Omental fat pad (tissue), 4 donors: ENCODE measurements around the gene C1orf94. TPM values are rescaled to one million over a fixed set of nuclear protein-coding genes. Genes with fewer than 3 reads are reported as not detected.

ENCODE experiments used
- ATAC-seq: fragments of 150-250 bp; one replicate; pipeline ENCODE4 v1.9.1; 2016; ENCODE audit warnings: mild to moderate bottlenecking, moderate library complexity; ENCODE audit not compliant: low FRiP score
- DNase-seq: peaks from one replicate; pipeline ENCODE4 v3.0.0-alpha.2; 2019; ENCODE audit warnings: low spot score
- CTCF ChIP-seq, 3 donors: fragments of 450-650 bp; IDR thresholded peaks; one replicate each; pipeline ENCODE4 v1.5.1; 2016 to 2017; ENCODE audit warnings: antibody characterized with exemption in 3 of 3, mild to moderate bottlenecking in 3 of 3, moderate library complexity in 2 of 3
- total RNA-seq, 4 donors: library from RNA; depleted of rRNA; stranded (reverse); fragments of >200 nt; gene quantifications; one replicate each; pipeline ENCODE4 v1.1.0, GENCODE V29; 2016

C1orf94 gene
- total RNA-seq, 4 donors from 2014 or later, result not detected

GRCh38 chr1:34245967-34246366, 69.3 kb downstream of the C1orf94 start:
- DNase-seq (no peak), ATAC-seq (no peak)
- no peak for TF ChIP-seq CTCF (IDR thresholded peaks at IDR 0.05)

GRCh38 chr1:34250342-34250741, 73.6 kb downstream of the C1orf94 start:
- DNase-seq (no peak), ATAC-seq (no peak)
- no peak for TF ChIP-seq CTCF (IDR thresholded peaks at IDR 0.05)

- no peak for TF ChIP-seq CTCF (IDR thresholded peaks at IDR 0.05)
- DNase-seq (no peak), ATAC-seq (no peak)
These were observed 85.5 kb downstream of the C1orf94 start for GRCh38 chr1:34262023-34262853.

- TF ChIP-seq CTCF (IDR thresholded peaks at IDR 0.05), result no peak
- DNase-seq, result no peak
- ATAC-seq, result no peak
These were observed 86.2 kb downstream of the C1orf94 start for GRCh38 chr1:34262921-34263320.

GRCh38 chr1:34263406-34263805, 86.7 kb downstream of the C1orf94 start:
- ATAC-seq (no peak), DNase-seq (no peak)
- no peak for TF ChIP-seq CTCF (IDR thresholded peaks at IDR 0.05)

GRCh38 chr1:34265396-34265795, 88.7 kb downstream of the C1orf94 start:
- DNase-seq (no peak), ATAC-seq (no peak)
- no peak for TF ChIP-seq CTCF (IDR thresholded peaks at IDR 0.05)
